Measurements from ENCODE around the gene TBCK.
A peak's percentile ranks its signal among the peaks of the same experiment; 100 is the strongest.

The TBCK gene

GRCh38 chr4:106334741-106335470 is 18.9 kb upstream of the TBCK start:
- Histone ChIP-seq H4K20me1 (ENCODE audit: insufficient read depth, low read length) (no peaks in the 10 kb centered on the region), H3K36me3 (replicated peaks; ENCODE audit: insufficient read depth, low read length) (peaks cover 6% of the 10 kb centered on the region; the same call in 1 of the 2 replicates), H3K4me1 (ENCODE audit: low read length) (no peaks in the 10 kb centered on the region), H3K27me3 (replicated peaks; ENCODE audit: insufficient read depth, low read length) (no peaks in the 10 kb centered on the region), H3K9ac (ENCODE audit: low read length) (no peak overlapping the region), H3K4me3 (ENCODE audit: low read length) (no peak overlapping the region), H3K4me2 (ENCODE audit: low read depth, low read length) (no peak overlapping the region), H3K9me3 (replicated peaks; ENCODE audit: insufficient read depth, low read length) (no peaks in the 10 kb centered on the region), H3F3A (ENCODE audit: insufficient read depth, low read length) (no peaks in the 10 kb centered on the region; the same call in 1 of the 2 replicates), H2AFZ (ENCODE audit: low read length) (no peak overlapping the region), H3K9me2 (replicated peaks; ENCODE audit: insufficient read depth, low read length) (no peaks in the 10 kb centered on the region), H3K27ac (ENCODE audit: low read length) (no peak overlapping the region), H3K79me2 (ENCODE audit: low read length) (peaks cover 2% of the 10 kb centered on the region; the same call in 1 of the 2 replicates)
- TF ChIP-seq CTCF (IDR thresholded peaks at IDR 0.05; ENCODE audit: low read length) (no peak), EZH2phosphoT487 (IDR thresholded peaks at IDR 0.05; ENCODE audit: low read length) (no peak), EZH2 (optimal IDR thresholded peaks at IDR 0.05; ENCODE audit: low read depth, low read length) (no peak)
- DNase-seq: no peak

GRCh38 chr4:106333186-106333585 is 17.2 kb upstream of the TBCK start:
- peaks cover 3% of the 10 kb centered on the region; the same call in 1 of the 2 replicates for H3K79me2 ChIP-seq (ENCODE audit: low read length)
- peaks cover 9% of the 10 kb centered on the region; the same call in 1 of the 2 replicates for H3K36me3 ChIP-seq (replicated peaks; ENCODE audit: insufficient read depth, low read length)
- TF ChIP-seq CTCF (IDR thresholded peaks at IDR 0.05; ENCODE audit: low read length) (no peak), EZH2 (optimal IDR thresholded peaks at IDR 0.05; ENCODE audit: low read depth, low read length) (no peak), EZH2phosphoT487 (IDR thresholded peaks at IDR 0.05; ENCODE audit: low read length) (no peak)

GRCh38 chr4:106329041-106329618 is 13.1 kb upstream of the TBCK start:
- no peaks in the 10 kb centered on the region for H3K27me3 ChIP-seq (replicated peaks; ENCODE audit: insufficient read depth, low read length)
- no peaks in the 10 kb centered on the region for H3K4me1 ChIP-seq (ENCODE audit: low read length)
- no peaks in the 10 kb centered on the region for H4K20me1 ChIP-seq (ENCODE audit: insufficient read depth, low read length)
- H3K36me3 ChIP-seq (replicated peaks; ENCODE audit: insufficient read depth, low read length): peaks cover 7% of the 10 kb centered on the region; the same call in 1 of the 2 replicates
- H3K9me3 ChIP-seq (replicated peaks; ENCODE audit: insufficient read depth, low read length): no peaks in the 10 kb centered on the region
- no peak overlapping the region for H3K27ac ChIP-seq (ENCODE audit: low read length)
- no peak overlapping the region for H3K4me2 ChIP-seq (ENCODE audit: low read depth, low read length)
- TF ChIP-seq CTCF (IDR thresholded peaks at IDR 0.05; ENCODE audit: low read length) (peak; percentile 59), EZH2phosphoT487 (IDR thresholded peaks at IDR 0.05; ENCODE audit: low read length) (no peak), EZH2 (optimal IDR thresholded peaks at IDR 0.05; ENCODE audit: low read depth, low read length) (no peak)
- no peak overlapping the region for H3K9ac ChIP-seq (ENCODE audit: low read length)
- H2AFZ ChIP-seq (ENCODE audit: low read length): no peak overlapping the region
- H3K79me2 ChIP-seq (ENCODE audit: low read length): peaks cover 7% of the 10 kb centered on the region; the same call in 1 of the 2 replicates
- no peaks in the 10 kb centered on the region for H3K9me2 ChIP-seq (replicated peaks; ENCODE audit: insufficient read depth, low read length)
- peak; percentile 29 for DNase-seq
- no peaks in the 10 kb centered on the region for H3F3A ChIP-seq (ENCODE audit: insufficient read depth, low read length)
- no peak overlapping the region for H3K4me3 ChIP-seq (ENCODE audit: low read length)

More at GRCh38 chr4:106333186-106333585, 17.2 kb upstream of the TBCK start:
- no peaks in the 10 kb centered on the region for H3K4me1 ChIP-seq (ENCODE audit: low read length)
- no peak overlapping the region for H3K4me2 ChIP-seq (ENCODE audit: low read depth, low read length)
- no peak overlapping the region for H3K27ac ChIP-seq (ENCODE audit: low read length)
- H3K9ac ChIP-seq (ENCODE audit: low read length): no peak overlapping the region
- no peaks in the 10 kb centered on the region; the same call in 1 of the 2 replicates for H3F3A ChIP-seq (ENCODE audit: insufficient read depth, low read length)
- DNase-seq: no peak
- no peaks in the 10 kb centered on the region for H4K20me1 ChIP-seq (ENCODE audit: insufficient read depth, low read length)
- H3K9me3 ChIP-seq (replicated peaks; ENCODE audit: insufficient read depth, low read length): no peaks in the 10 kb centered on the region
- H3K27me3 ChIP-seq (replicated peaks; ENCODE audit: insufficient read depth, low read length): no peaks in the 10 kb centered on the region
- no peak overlapping the region for H3K4me3 ChIP-seq (ENCODE audit: low read length)
- H2AFZ ChIP-seq (ENCODE audit: low read length): no peak overlapping the region
- no peaks in the 10 kb centered on the region for H3K9me2 ChIP-seq (replicated peaks; ENCODE audit: insufficient read depth, low read length)

Measured in MM.1S (cell line).